Pancreas (tissue), 10 donors: ENCODE data around the gene SATB1. TPM values are rescaled to one million over a fixed set of nuclear protein-coding genes. Genes with fewer than 3 reads are reported as not detected.

ENCODE experiments used
- ATAC-seq, 4 donors: fragments of 200-7000 bp; cut with Tn5 transposase; one replicate each; pipeline versions ENCODE4 v1.8.0 to v1.9.1; 2020; ENCODE audit warnings: mild to moderate bottlenecking in 4 of 4, moderate library complexity in 4 of 4
- DNase-seq, 6 donors: peaks; one replicate each; pipeline ENCODE4 v3.0.0-alpha.2; 2020
- FAIRE-seq: peaks from 2 replicates; lab custom pipeline; 2012; peaks lifted over from hg19 to GRCh38; lab: Jason Lieb, UNC
- H3K27ac ChIP-seq, 4 donors: fragments of 200-600 bp; sonication (generic); 1 replicate in 3 of 4; 2 replicates in 1 of 4; pipeline versions ENCODE4 v1.5.0 to v1.8.0; 2020
- H3K27me3 ChIP-seq, 4 donors: fragments of 200-600 bp; one replicate each; pipeline ENCODE4 v1.8.0; 2021
- H3K36me3 ChIP-seq, 3 donors: fragments of 200-600 bp; sonication (generic) in 1 of 3; one replicate each; pipeline versions ENCODE4 v1.5.0 to v1.8.0; 2020 to 2021
- H3K4me1 ChIP-seq, 3 donors: fragments of 200-600 bp; one replicate each; pipeline ENCODE4 v1.8.0; 2021
- H3K4me3 ChIP-seq, 4 donors: fragments of 200-600 bp; sonication (generic) in 2 of 4; one replicate each; pipeline versions ENCODE4 v1.5.0 to v1.8.0; 2020 to 2021
- H3K9me3 ChIP-seq, 4 donors: fragments of 200-600 bp; one replicate each; pipeline ENCODE4 v1.8.0; 2021
- CTCF ChIP-seq, 4 donors: fragments of 200-600 bp; sonication (generic) in 3 of 4; IDR thresholded peaks; one replicate each; pipeline versions ENCODE4 v1.5.0 to v1.8.0; 2021; ENCODE audit warnings: antibody characterized with exemption in 4 of 4
- WGBS, 2 donors: extraction: QIAGEN DNeasy Blood & Tissue Kit; methylation state at CpG; one replicate each; pipeline ENCODE4 v1.1.7; 2013; 5-methylcytosine and 5-hydroxymethylcytosine counted together
- intact Hi-C, 3 donors: fragments of 100-400 bp; cut with DNase I; formaldehyde crosslinking; loops; one replicate each; pipeline versions ENCODE4 v1.11.1 to v1.14.2; 2022
- polyA plus RNA-seq, 2 donors: library from polyadenylated mRNA; stranded (reverse); fragments of 200-250 nt; gene quantifications; one replicate each; pipeline ENCODE4 v1.2.3, GENCODE V29; 2013
- total RNA-seq, 6 donors: library from RNA; stranded (reverse); fragmentation: NEBNext Ultra II Directional in 4 of 6; extraction: Animal tissue kit (Norgen Biotek cat#: 25700) in 4 of 6; gene quantifications; one replicate each; pipeline versions ENCODE4 v1.2.1 to v1.2.4, GENCODE V29; 2021 to 2023
- donor health status: healthy with polysubstance abuse.
- donor health status: DM: no; HTN: no; CAD: no; lungs with moderate emphysema.
- donor health status: DM: no; HTN: no; CAD: no.
- donor health status: control.
- donor health status: control.
- donor health status: Bipolar disorder and iron deficiency.
- donor health status: DM: yes; HTN: yes; CAD: no.
- donor health status: DM: no; HTN: no; CAD: no.
- donor health status: DM: no; HTN: no; CAD: no.
- donor health status: DM: yes; HTN: yes; CAD: no.

The SATB1 gene
- total and polyA plus RNA-seq, 8 donors: 12.6 to 40.0 (median 26.7) TPM

DNA sequence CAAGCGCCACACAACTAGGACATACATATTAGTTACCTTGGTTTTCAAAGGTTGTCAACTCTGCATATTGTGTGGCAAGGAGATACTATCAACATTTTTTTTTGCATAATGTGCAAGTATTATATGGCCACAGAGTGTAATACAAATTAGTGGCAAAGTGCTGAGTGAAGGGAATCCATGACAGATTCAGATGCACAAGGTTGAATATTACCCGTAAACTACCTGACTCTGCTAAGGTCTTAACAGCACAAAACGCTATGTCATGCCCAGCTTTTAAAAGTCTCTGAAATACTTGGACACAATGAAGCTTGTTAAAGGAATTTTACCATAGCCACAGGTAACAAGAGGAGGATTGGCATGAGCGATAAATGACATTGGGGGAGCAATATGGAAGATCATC, 79.0 kb downstream of the SATB1 start:
- Histone ChIP-seq H3K9me3 (no peaks in the 10 kb centered on the region), H3K4me3 (no peak overlapping the region), H3K36me3 (peaks cover 0 to 12% (median 10%) of the 10 kb centered on the region in 3 donors), H3K4me1 (peaks cover 0 to 4% (median 0%) of the 10 kb centered on the region in 3 donors), H3K27ac (no peak overlapping the region), H3K27me3 (no peaks in the 10 kb centered on the region)
- 93 to 97% methylated on average over 4 of the region's 4 CpGs for WGBS, 2 donors
- ATAC-seq (no peak), DNase-seq (no peak), FAIRE-seq (no peak)
- intact Hi-C loops: no loop called here
- TF ChIP-seq CTCF (IDR thresholded peaks at IDR 0.05): no peak

DNA sequence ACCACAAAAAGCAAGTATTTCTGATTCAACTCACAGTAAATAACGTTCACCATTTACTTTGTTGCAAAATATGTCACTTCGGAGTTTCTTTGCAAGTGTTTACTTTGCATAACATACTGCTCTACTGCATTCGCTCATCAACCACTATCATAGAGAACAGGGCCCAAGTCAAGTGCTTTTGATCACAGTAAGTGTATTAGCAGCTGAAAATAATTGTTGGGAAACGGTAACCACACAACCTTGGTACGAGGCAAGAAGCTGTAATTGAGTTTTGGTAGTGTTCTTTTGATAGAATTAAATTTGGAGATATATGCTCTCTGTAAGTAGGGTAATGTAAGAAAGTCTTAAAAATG, 80.1 kb downstream of the SATB1 start:
- intact Hi-C loops: no loop called here
- WGBS, 2 donors: 55 to 57% methylated on average over 5 of the region's 5 CpGs
- no peak for ATAC-seq

GRCh38 chr3:18344306-18345014, 80.7 kb downstream of the SATB1 start:
- Histone ChIP-seq H3K27me3 (no peaks in the 10 kb centered on the region), H3K4me3 (no peak overlapping the region), H3K27ac (no peak overlapping the region), H3K4me1 (peaks cover 0 to 4% (median 0%) of the 10 kb centered on the region in 3 donors), H3K9me3 (no peaks in the 10 kb centered on the region), H3K36me3 (peaks cover 0 to 11% (median 3%) of the 10 kb centered on the region in 3 donors)
- ATAC-seq: no peak
- no peak for TF ChIP-seq CTCF (IDR thresholded peaks at IDR 0.05)
- no peak for DNase-seq
- FAIRE-seq: no peak
- intact Hi-C loops: no loop called here
- WGBS, 2 donors: 60 to 69% methylated on average over 4 of the region's 4 CpGs

More for the DNA sequence above, 80.1 kb downstream of the SATB1 start:
- Histone ChIP-seq H3K4me1 (peaks cover 0 to 4% (median 0%) of the 10 kb centered on the region in 3 donors), H3K36me3 (peaks cover 0 to 12% (median 9%) of the 10 kb centered on the region in 3 donors), H3K27ac (no peak overlapping the region), H3K27me3 (no peaks in the 10 kb centered on the region), H3K9me3 (no peaks in the 10 kb centered on the region), H3K4me3 (no peak overlapping the region)
- no peak for FAIRE-seq
- TF ChIP-seq CTCF (IDR thresholded peaks at IDR 0.05): no peak
- DNase-seq: no peak

GRCh38 chr3:18343809-18344208, 81.3 kb downstream of the SATB1 start:
- WGBS, 2 donors: 55 to 76% methylated on average over 2 of the region's 2 CpGs
- H3K9me3 ChIP-seq: no peaks in the 10 kb centered on the region
- DNase-seq (no peak), FAIRE-seq (no peak), ATAC-seq (no peak)
- intact Hi-C loops: no loop called here
- H3K36me3 ChIP-seq: peaks cover 0 to 5% (median 3%) of the 10 kb centered on the region in 3 donors
- TF ChIP-seq CTCF (IDR thresholded peaks at IDR 0.05): no peak
- H3K27ac ChIP-seq: no peak overlapping the region
- no peaks in the 10 kb centered on the region for H3K27me3 ChIP-seq
- H3K4me3 ChIP-seq: no peak overlapping the region
- H3K4me1 ChIP-seq: peaks cover 0 to 4% (median 0%) of the 10 kb centered on the region in 3 donors

- ATAC-seq (no peak), DNase-seq (no peak), FAIRE-seq (no peak)
- no peak for TF ChIP-seq CTCF (IDR thresholded peaks at IDR 0.05)
- intact Hi-C loops: no loop called here
- 73 to 81% methylated on average over 11 of the region's 11 CpGs for WGBS, 2 donors
- Histone ChIP-seq H3K36me3 (no peaks in the 10 kb centered on the region), H3K27ac (no peak overlapping the region), H3K9me3 (no peaks in the 10 kb centered on the region), H3K4me3 (no peak overlapping the region), H3K4me1 (no peaks in the 10 kb centered on the region), H3K27me3 (no peaks in the 10 kb centered on the region)
Observed at GRCh38 chr3:18338827-18339514, 86.2 kb downstream of the SATB1 start.
